OCI-LY1 (cell line): ENCODE measurements around the gene RPL5.

ENCODE experiments used
- CTCF ChIP-seq: fragments of 200-600 bp; sonication (generic), shearing (Covaris generic); IDR thresholded peaks from 2 replicates; pipeline ENCODE4 v1.5.1; 2017; ENCODE audit warnings: mild to moderate bottlenecking, antibody characterized with exemption, low read length, moderate library complexity, mixed read lengths
- EZH2 ChIP-seq: fragments of 200-600 bp; sonication (generic), shearing (Covaris generic); IDR thresholded peaks from 2 replicates; pipeline ENCODE4 v1.8.0; 2017; ENCODE audit warnings: borderline replicate concordance, mixed run types, mild to moderate bottlenecking, antibody characterized with exemption, low read length, moderate library complexity, mixed read lengths

GRCh38 chr1:92820024-92820423 lies 11.8 kb upstream of the RPL5 start:
- TF ChIP-seq CTCF = no peak
- TF ChIP-seq EZH2 = no peak
